Measurements from ENCODE around the gene ACTMAP.

ACTMAP gene

DNA sequence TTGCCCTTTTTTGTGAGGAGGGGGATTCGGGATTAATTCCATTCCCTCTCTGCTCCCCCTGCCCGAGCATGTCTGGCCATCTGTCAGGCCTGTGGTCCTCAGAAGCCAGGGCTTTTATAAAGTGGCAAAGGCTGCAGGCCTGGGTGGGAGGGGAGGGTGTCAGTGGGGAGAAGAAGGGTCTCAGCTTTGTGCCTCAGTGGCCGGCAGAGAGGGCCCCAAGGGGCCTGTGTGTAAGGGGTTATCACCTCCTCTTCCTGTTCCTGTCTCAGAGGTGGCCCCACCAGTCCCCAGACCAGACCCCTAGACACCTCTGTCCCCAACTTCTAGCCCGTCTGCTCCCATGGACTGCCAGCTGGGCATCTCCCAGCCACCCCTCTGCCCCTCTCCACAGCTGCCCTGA is 56.4 kb downstream of the ACTMAP start:
- DNase-seq (ENCODE audit: low read depth in 2 of 2), result no peak

DNA sequence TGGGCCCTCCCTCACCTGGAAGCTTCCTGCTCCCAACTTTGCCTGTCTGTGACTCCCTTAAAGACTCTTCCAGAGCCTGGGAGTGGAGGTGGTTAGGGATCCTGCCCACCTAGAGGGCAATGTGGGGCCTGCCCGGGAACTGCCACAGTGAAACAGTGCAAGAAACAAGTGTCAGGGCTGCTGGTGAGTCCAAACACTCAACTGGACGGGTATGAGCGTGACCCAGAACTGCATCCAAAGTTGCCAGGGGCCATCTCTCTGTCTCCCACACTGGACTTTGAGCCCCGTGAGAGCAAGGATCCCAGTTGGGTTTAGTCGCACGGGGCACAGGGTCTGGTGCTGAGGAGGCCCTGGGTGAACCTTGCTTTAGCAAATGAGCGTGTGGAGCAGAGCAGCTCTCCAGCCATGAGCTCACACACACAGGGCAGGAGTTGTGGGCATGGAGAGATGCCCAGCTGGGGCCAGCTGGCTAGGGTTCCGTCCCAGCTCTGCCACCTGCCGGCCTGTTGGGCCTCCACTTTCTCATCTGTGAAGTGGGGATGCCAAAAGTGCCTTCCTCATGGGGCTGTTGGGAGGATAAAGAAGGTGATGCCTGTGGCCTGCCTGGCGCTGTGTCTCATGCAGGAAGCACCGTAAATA is 57.0 kb downstream of the ACTMAP start:
- DNase-seq (ENCODE audit: low read depth in 2 of 2), result no peak

DNA sequence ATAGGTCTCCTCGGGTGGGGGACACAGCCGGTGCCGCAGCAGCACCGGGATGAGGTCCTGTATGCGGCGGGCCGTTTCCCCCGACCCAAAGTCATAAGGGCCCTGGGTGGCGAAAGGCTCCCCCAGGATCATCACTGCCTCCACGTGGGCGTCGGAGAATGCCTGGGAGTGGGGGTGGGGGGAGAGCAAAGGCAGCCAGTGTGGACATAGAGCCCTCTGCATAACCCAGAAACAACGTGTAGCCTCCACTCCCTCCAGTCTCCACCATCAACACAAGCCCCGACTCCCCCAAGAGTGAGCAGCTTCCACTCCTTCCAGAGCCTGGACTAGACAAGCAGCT is 58.1 kb downstream of the ACTMAP start:
- no peak for DNase-seq (ENCODE audit: low read depth in 2 of 2)

DNA sequence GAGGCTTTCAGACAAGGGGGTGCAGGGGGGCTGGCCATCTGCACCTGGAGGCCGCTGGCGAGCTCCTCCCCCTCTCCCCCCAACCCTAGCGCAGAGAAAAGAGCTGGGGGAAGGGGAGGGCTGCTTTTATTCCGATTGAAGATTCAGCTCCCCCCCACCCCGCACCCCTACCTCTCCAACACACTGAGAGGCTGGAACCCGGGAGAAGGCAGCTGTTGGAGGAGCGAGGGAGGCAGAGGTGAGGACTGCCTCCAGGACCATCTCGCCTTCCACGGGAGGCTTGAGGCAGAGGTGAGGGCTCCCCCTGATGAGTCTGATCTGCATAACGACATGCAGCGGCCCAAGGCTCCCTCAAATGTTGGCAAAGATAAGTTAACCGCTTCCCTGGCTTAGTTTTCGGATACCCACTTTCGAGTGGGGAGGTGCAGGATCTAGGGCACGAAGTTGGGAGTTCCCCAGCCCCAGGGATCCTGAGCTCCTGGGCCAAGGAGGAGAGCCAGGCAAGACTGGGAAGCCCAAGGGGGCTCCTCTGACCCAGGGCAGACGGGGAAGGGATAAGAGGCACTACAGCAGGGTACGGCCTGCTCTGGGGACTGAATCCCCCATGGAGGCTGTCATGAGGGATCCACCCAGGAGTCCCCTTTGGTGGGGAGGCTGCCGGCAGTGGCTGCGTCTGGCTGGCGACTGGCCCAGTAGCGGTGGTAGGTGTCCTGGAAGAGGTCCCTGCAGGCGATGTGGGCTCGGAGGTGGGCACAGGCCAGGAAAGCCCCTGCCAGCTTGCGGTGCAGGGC is 58.7 kb downstream of the ACTMAP start:
- DNase-seq (ENCODE audit: low read depth in 2 of 2), result no peak
